H4 (cell line): ENCODE results near the gene MAD1L1. TPM values are rescaled to one million over a fixed set of nuclear protein-coding genes. Genes with fewer than 3 reads are reported as not detected.
"Not testable (repeated sequence)": the region's sequence is repeated elsewhere in the genome, so short reads cannot be mapped to it uniquely, and the experiment has no call there.

Experiments used
- DNase-seq: peaks from one replicate; pipeline ENCODE4 v3.0.0-alpha.2; 2015; ENCODE audit warnings: low spot score
- total RNA-seq: library from RNA; depleted of rRNA; stranded (reverse); fragments of >200 nt; shearing (Covaris generic); gene quantifications from 2 replicates; pipeline ENCODE4 v1.2.3, GENCODE V29; 2014

MAD1L1 gene
- total RNA-seq, 1 experiment from 2014 or later = 121 TPM

- no peak for DNase-seq
Observed at GRCh38 chr7:1989049-1989860, 243.5 kb downstream of the MAD1L1 start.

GRCh38 chr7:1988533-1988930 is 244.2 kb downstream of the MAD1L1 start:
- DNase-seq = no peak

GRCh38 chr7:1987591-1988532 is 244.9 kb downstream of the MAD1L1 start:
- DNase-seq = no peak

GRCh38 chr7:1987084-1987535 is 245.6 kb downstream of the MAD1L1 start:
- DNase-seq = no peak

GRCh38 chr7:1986366-1987083 is 246.2 kb downstream of the MAD1L1 start:
- DNase-seq = no peak

GRCh38 chr7:1985936-1986335 is 246.8 kb downstream of the MAD1L1 start:
- no peak for DNase-seq

- DNase-seq = no peak
Observed at GRCh38 chr7:1985042-1985441, 247.7 kb downstream of the MAD1L1 start.

GRCh38 chr7:1981878-1982230 is 250.9 kb downstream of the MAD1L1 start:
- DNase-seq = no peak

- DNase-seq = no peak
Observed at GRCh38 chr7:1981201-1981877, 251.4 kb downstream of the MAD1L1 start.

GRCh38 chr7:1979591-1980560 is 252.9 kb downstream of the MAD1L1 start:
- DNase-seq = no peak

GRCh38 chr7:1978656-1979590 is 253.8 kb downstream of the MAD1L1 start:
- no peak for DNase-seq

GRCh38 chr7:1977876-1978441 is 254.8 kb downstream of the MAD1L1 start:
- no peak for DNase-seq

GRCh38 chr7:1977059-1977875 is 255.5 kb downstream of the MAD1L1 start:
- DNase-seq = no peak

- not testable (repeated sequence) for DNase-seq
Observed at GRCh38 chr7:1976521-1976920, 256.2 kb downstream of the MAD1L1 start.

GRCh38 chr7:1975581-1975980 is 257.2 kb downstream of the MAD1L1 start:
- DNase-seq = no peak

GRCh38 chr7:1975179-1975578 is 257.6 kb downstream of the MAD1L1 start:
- no peak for DNase-seq

GRCh38 chr7:1974290-1975101 is 258.2 kb downstream of the MAD1L1 start:
- no peak for DNase-seq
